Measurements from ENCODE around the gene CRLF2.

The CRLF2 gene

DNA sequence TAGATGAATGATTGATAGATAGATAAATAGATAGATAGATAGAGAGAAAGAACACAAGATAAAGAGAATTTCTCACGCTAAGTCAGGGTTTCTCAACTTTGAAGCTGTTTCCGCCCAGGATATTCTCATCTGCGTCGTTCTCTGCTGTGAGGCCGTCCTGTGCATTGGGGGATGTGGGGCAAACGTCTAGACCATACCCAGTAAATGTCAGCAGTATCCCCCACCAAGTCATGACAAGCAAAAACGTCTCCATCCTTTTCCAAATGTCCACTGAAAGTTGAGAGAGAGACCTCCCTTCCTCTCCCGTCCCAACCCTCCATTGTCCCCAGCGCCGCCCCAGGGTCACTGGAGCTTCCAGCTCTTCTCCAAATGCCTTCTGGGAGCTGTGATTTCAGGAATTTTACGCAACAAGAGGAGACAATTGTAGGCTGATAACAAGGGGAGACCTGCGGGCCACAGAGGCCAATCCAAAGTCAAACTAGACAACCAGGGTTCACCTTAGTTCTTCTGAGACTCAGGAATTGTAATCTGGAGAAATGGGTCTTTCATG, 8.9 kb upstream of the CRLF2 start:
- no peak for TF ChIP-seq CEBPB (IDR thresholded peaks at IDR 0.05)
- TF ChIP-seq CREB1 (IDR thresholded peaks at IDR 0.05; ENCODE audit: low read depth), result no peak
- no peak for TF ChIP-seq EGR1 (IDR thresholded peaks at IDR 0.05)
- TF ChIP-seq FOXM1 (IDR thresholded peaks at IDR 0.05; ENCODE audit: borderline replicate concordance, low read depth), result no peak
- no peak for TF ChIP-seq EP300 (IDR thresholded peaks at IDR 0.05; ENCODE audit: borderline replicate concordance)

- TF ChIP-seq, protein P1, sequence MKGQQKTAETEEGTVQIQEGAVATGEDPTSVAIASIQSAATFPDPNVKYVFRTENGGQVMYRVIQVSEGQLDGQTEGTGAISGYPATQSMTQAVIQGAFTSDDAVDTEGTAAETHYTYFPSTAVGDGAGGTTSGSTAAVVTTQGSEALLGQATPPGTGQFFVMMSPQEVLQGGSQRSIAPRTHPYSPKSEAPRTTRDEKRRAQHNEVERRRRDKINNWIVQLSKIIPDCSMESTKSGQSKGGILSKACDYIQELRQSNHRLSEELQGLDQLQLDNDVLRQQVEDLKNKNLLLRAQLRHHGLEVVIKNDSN (IDR thresholded peaks at IDR 0.05), result no peak
Observed at GRCh38 chrX:1218286-1218685, 5.8 kb upstream of the CRLF2 start.

- TF ChIP-seq REST (IDR thresholded peaks at IDR 0.05; ENCODE audit: low read depth) (no peak), CEBPB (IDR thresholded peaks at IDR 0.05) (no peak), YY1 (IDR thresholded peaks at IDR 0.05; ENCODE audit: low read depth) (no peak), EGR1 (IDR thresholded peaks at IDR 0.05) (no peak), TCF12 (IDR thresholded peaks at IDR 0.05; ENCODE audit: low read depth) (no peak)
- TF ChIP-seq, protein P1 (IDR thresholded peaks at IDR 0.05), result no peak
Observed at GRCh38 chrX:1215123-1215823, 2.8 kb upstream of the CRLF2 start.

DNA sequence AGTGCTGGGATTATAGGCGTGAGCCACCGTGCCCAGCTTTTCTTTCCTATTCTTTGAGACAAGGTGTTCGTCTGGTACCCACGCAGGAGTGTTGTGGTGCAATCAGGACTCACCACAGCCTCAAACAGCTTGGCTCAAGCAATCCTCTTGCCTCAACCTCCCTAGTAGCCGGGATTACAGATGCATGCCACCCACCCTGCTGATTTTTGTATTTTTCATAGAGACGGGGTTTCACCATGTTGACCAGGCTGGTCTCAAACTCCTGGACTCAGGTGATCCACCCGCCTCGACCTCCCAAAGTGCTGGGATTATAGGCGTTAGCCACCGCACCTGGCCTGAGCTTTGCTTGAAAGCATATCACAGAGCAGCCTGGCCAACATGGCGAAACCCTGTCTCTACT, 1.5 kb upstream of the CRLF2 start:
- TF ChIP-seq MAX (IDR thresholded peaks at IDR 0.05) (no peak), NFIC (IDR thresholded peaks at IDR 0.05) (no peak), TEAD4 (IDR thresholded peaks at IDR 0.05) (no peak), YY1 (IDR thresholded peaks at IDR 0.05; ENCODE audit: low read depth) (no peak), ZBTB7A (IDR thresholded peaks at IDR 0.05; ENCODE audit: low read depth) (no peak), TAF1 (IDR thresholded peaks at IDR 0.05; ENCODE audit: low read depth) (no peak), CREB1 (IDR thresholded peaks at IDR 0.05; ENCODE audit: low read depth) (no peak), CEBPB (IDR thresholded peaks at IDR 0.05) (no peak), FOXM1 (IDR thresholded peaks at IDR 0.05; ENCODE audit: borderline replicate concordance, low read depth) (no peak), TCF12 (IDR thresholded peaks at IDR 0.05; ENCODE audit: low read depth) (no peak), EGR1 (IDR thresholded peaks at IDR 0.05) (no peak), RAD21 (IDR thresholded peaks at IDR 0.05; ENCODE audit: low read depth) (no peak), REST (IDR thresholded peaks at IDR 0.05; ENCODE audit: low read depth) (no peak), EP300 (IDR thresholded peaks at IDR 0.05; ENCODE audit: borderline replicate concordance) (no peak)
- TF ChIP-seq, protein P1 (IDR thresholded peaks at IDR 0.05), result no peak

GRCh38 chrX:1210844-1211243, 1.6 kb downstream of the CRLF2 start:
- TF ChIP-seq CREB1 (IDR thresholded peaks at IDR 0.05; ENCODE audit: low read depth), result no peak
- TF ChIP-seq MAX (IDR thresholded peaks at IDR 0.05), result no peak
- no peak for TF ChIP-seq TCF12 (IDR thresholded peaks at IDR 0.05; ENCODE audit: low read depth)
- TF ChIP-seq YY1 (IDR thresholded peaks at IDR 0.05; ENCODE audit: low read depth), result no peak
- no peak for TF ChIP-seq CEBPB (IDR thresholded peaks at IDR 0.05)
- TF ChIP-seq, protein P1 (IDR thresholded peaks at IDR 0.05), result no peak
- no peak for TF ChIP-seq FOXM1 (IDR thresholded peaks at IDR 0.05; ENCODE audit: borderline replicate concordance, low read depth)
